Trophoblast cell (in vitro differentiated cells and primary cell): ENCODE results near the gene CBFB.

Experiments used
- DNase-seq, 2 donors: peaks; one replicate each; pipeline ENCODE4 v3.0.0-alpha.2; 2016
- H2AFZ ChIP-seq: 2 replicates; pipeline ENCODE4 v1.6.1; 2013; ENCODE audit warnings: low read length, moderate library complexity, mild to moderate bottlenecking; ENCODE audit not compliant: insufficient read depth, poor library complexity
- H2AK5ac ChIP-seq: 2 replicates; pipeline ENCODE4 v1.6.1; 2013; ENCODE audit warnings: mild to moderate bottlenecking, low read length
- H2BK120ac ChIP-seq: 2 replicates; pipeline ENCODE4 v1.6.1; 2013; ENCODE audit warnings: low read length, mild to moderate bottlenecking, moderate library complexity; ENCODE audit not compliant: insufficient read depth, poor library complexity
- H2BK12ac ChIP-seq: 2 replicates; pipeline ENCODE4 v1.6.1; 2013; ENCODE audit warnings: mild to moderate bottlenecking, low read length, moderate library complexity
- H2BK5ac ChIP-seq: 2 replicates; pipeline ENCODE4 v1.6.1; 2013; ENCODE audit warnings: low read length, low read depth, moderate library complexity, mild to moderate bottlenecking; ENCODE audit not compliant: poor library complexity
- H3K14ac ChIP-seq: 2 replicates; pipeline ENCODE4 v1.6.1; 2013; ENCODE audit warnings: mild to moderate bottlenecking, low read length
- H3K18ac ChIP-seq: 2 replicates; pipeline ENCODE4 v1.6.1; 2013; ENCODE audit warnings: mild to moderate bottlenecking, low read length
- H3K23ac ChIP-seq: 2 replicates; pipeline ENCODE4 v1.6.1; 2013; ENCODE audit warnings: low read length
- H3K27ac ChIP-seq: 2 replicates; pipeline ENCODE4 v1.5.1; 2013; ENCODE audit warnings: low read depth, mild to moderate bottlenecking, inconsistent platforms, low read length, moderate library complexity
- H3K27me3 ChIP-seq: 2 replicates; pipeline ENCODE4 v1.6.1; 2013; ENCODE audit warnings: inconsistent platforms, mild to moderate bottlenecking, low read length, moderate library complexity; ENCODE audit not compliant: insufficient read depth
- H3K36me3 ChIP-seq, 2 experiments: 1 replicate in 1 of 2; 2 replicates in 1 of 2; pipeline ENCODE4 v1.6.1; 2013; ENCODE audit warnings: low read length in 2 of 2, mild to moderate bottlenecking in 2 of 2, moderate library complexity in 1 of 2; ENCODE audit not compliant: insufficient read depth in 2 of 2, control insufficient read depth in 1 of 2
- H3K4ac ChIP-seq: 2 replicates; pipeline ENCODE4 v1.6.1; 2013; ENCODE audit warnings: low read depth, mild to moderate bottlenecking, low read length, moderate library complexity
- H3K4me1 ChIP-seq, 2 experiments: 1 replicate in 1 of 2; 2 replicates in 1 of 2; pipeline ENCODE4 v1.6.1; 2013; ENCODE audit warnings: low read length in 2 of 2, mild to moderate bottlenecking in 2 of 2, moderate library complexity in 1 of 2; ENCODE audit not compliant: insufficient read depth in 2 of 2, control insufficient read depth in 1 of 2
- H3K4me2 ChIP-seq: 2 replicates; pipeline ENCODE4 v1.6.1; 2013; ENCODE audit warnings: inconsistent platforms, mild to moderate bottlenecking, low read length, moderate library complexity
- H3K4me3 ChIP-seq: 2 replicates; pipeline ENCODE4 v1.5.1; 2013; ENCODE audit warnings: mild to moderate bottlenecking, low read depth, low read length, inconsistent platforms
- H3K79me1 ChIP-seq: one replicate; pipeline ENCODE4 v1.6.1; 2013; ENCODE audit warnings: low read length
- H3K79me2 ChIP-seq: 2 replicates; pipeline ENCODE4 v1.6.1; 2013; ENCODE audit warnings: low read length, mild to moderate bottlenecking; ENCODE audit not compliant: control insufficient read depth, insufficient read depth, poor library complexity
- H3K9ac ChIP-seq: 2 replicates; pipeline ENCODE4 v1.6.1; 2013; ENCODE audit warnings: mild to moderate bottlenecking, low read length
- H3K9me3 ChIP-seq: 2 replicates; pipeline ENCODE4 v1.6.1; 2013; ENCODE audit warnings: low read depth, mild to moderate bottlenecking, control low read depth, inconsistent platforms, low read length; ENCODE audit not compliant: insufficient read depth
- H4K12ac ChIP-seq: 2 replicates; pipeline ENCODE4 v1.6.1; 2013; ENCODE audit warnings: low read depth, mild to moderate bottlenecking, low read length, moderate library complexity
- H4K8ac ChIP-seq: 2 replicates; pipeline ENCODE4 v1.6.1; 2013; ENCODE audit warnings: low read depth, mild to moderate bottlenecking, low read length, moderate library complexity
- H4K91ac ChIP-seq: one replicate; pipeline ENCODE4 v1.6.1; 2013; ENCODE audit warnings: low read depth, mild to moderate bottlenecking, low read length, moderate library complexity
- WGBS: extraction: QIAGEN DNeasy Blood & Tissue Kit; methylation state at CpG from one replicate; pipeline ENCODE4 v1.1.7; 2013; ENCODE audit warnings: missing lambda C conversion rate; ENCODE audit not compliant: insufficient read length, insufficient coverage; ENCODE audit errors: extremely low coverage; 5-methylcytosine and 5-hydroxymethylcytosine counted together

Gene CBFB

DNA sequence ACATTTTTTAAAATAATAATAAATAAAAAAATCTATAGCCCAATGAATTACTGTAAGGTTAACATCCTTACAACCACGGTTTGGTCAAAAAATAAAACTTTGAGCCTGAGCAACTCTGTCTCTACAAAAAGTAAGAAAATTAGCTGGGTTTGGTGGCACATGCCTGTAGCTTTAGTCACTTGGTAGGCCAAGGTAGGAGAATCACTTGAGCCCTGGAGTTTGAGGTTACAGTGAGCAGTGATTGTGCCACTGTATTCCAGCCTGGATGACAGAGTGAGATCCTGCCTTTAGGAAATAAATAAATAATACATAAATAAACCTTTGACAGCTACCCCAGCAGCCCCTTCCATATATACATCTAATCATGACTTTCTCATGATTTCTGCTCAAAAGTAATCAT, 53.9 kb downstream of the CBFB start:
- H2AFZ ChIP-seq = no peak overlapping the region
- WGBS = no CpG with 5 or more reads among the region's 1 CpG
- H3K79me2 ChIP-seq = no peaks in the 10 kb centered on the region
- no peak overlapping the region for H2AK5ac ChIP-seq
- H3K9me3 ChIP-seq = no peaks in the 10 kb centered on the region
- peaks cover 3 to 15% of the 10 kb centered on the region in 2 experiments for H3K36me3 ChIP-seq
- H3K4me1 ChIP-seq = no peaks in the 10 kb centered on the region
- no peak overlapping the region for H4K91ac ChIP-seq
- no peaks in the 10 kb centered on the region for H3K79me1 ChIP-seq
- no peak overlapping the region for H3K23ac ChIP-seq
- H3K4me2 ChIP-seq = no peak overlapping the region
- H2BK12ac ChIP-seq = no peak overlapping the region
- no peak overlapping the region for H4K8ac ChIP-seq
- H3K4me3 ChIP-seq = no peak overlapping the region
- H2BK120ac ChIP-seq = no peak overlapping the region
- no peak for DNase-seq
- no peak overlapping the region for H4K12ac ChIP-seq
- no peak overlapping the region for H3K14ac ChIP-seq
- H3K18ac ChIP-seq = no peak overlapping the region
- no peaks in the 10 kb centered on the region for H3K27me3 ChIP-seq
- H3K27ac ChIP-seq = no peak overlapping the region
- no peak overlapping the region for H3K9ac ChIP-seq
- no peak overlapping the region for H3K4ac ChIP-seq
- no peak overlapping the region for H2BK5ac ChIP-seq

DNA sequence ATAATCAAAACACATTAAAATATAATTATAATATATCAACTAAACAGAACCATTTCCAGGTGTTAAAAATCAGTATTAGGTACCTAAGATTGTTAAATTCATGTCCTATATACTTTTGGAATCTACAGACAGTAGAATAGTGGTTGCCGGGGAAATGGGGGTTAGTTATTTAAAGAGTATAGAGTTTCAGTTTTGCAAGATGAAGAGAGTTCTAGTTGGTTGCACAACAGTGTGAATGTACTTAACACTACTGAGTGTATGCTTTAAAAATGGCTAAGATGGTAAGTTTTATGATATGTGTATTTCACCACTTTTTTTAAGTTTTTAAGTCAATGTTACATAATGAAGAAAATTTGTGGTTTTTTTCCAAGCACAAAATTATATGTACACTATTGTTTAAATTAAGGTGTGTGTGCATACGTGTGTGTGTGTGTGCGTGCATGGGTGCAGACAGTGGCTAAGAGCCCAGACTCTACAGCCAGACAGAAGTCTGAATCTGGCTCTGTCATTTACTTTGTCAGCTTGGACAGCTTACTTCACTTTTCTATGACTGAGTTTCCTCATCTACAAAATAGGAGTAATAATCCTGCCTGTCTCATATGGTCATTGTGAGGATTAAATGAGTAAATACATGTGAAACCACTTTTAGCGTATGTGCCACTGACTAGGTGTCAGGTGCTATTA, 55.5 kb downstream of the CBFB start:
- WGBS = no CpG with 5 or more reads among the region's 4 CpGs

DNA sequence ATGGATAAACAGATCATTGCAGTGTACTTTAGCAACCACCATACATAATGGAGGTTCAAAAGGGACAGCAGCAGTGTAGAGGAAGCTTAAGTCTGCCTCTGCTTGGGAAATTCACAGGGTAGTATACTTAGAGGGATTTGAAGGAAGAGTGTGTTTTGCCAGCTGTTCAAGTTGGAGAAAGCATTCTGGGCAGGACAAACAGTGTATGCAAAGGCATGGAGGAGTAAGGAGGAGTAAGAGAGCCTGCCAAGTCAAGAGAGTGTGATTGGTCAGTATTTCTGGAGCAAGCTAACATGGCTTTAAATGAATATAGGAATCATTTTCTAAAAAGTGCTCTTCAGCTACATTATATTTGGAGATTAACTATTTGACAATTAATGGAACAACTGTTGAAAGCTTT, 57.9 kb downstream of the CBFB start:
- H3K36me3 ChIP-seq = peaks cover 5 to 7% of the 10 kb centered on the region in 2 experiments
- no peak overlapping the region for H3K14ac ChIP-seq
- DNase-seq = no peak
- H2BK12ac ChIP-seq = no peak overlapping the region
- H3K9me3 ChIP-seq = no peaks in the 10 kb centered on the region
- H3K9ac ChIP-seq = no peak overlapping the region
- no peaks in the 10 kb centered on the region for H3K79me2 ChIP-seq
- H2AK5ac ChIP-seq = no peak overlapping the region
- no peak overlapping the region for H2BK120ac ChIP-seq
- no peak overlapping the region for H3K4me2 ChIP-seq
- H4K12ac ChIP-seq = no peak overlapping the region
- no peak overlapping the region for H3K27ac ChIP-seq
- H3K23ac ChIP-seq = no peak overlapping the region
- H2BK5ac ChIP-seq = no peak overlapping the region
- H3K18ac ChIP-seq = no peak overlapping the region
- H3K4me1 ChIP-seq = no peaks in the 10 kb centered on the region
- no peak overlapping the region for H4K8ac ChIP-seq
- H3K4me3 ChIP-seq = no peak overlapping the region
- no peaks in the 10 kb centered on the region for H3K27me3 ChIP-seq
- H3K4ac ChIP-seq = no peak overlapping the region
- H4K91ac ChIP-seq = no peak overlapping the region
- H3K79me1 ChIP-seq = no peaks in the 10 kb centered on the region
- H2AFZ ChIP-seq = no peak overlapping the region

More for the DNA sequence above, 55.5 kb downstream of the CBFB start:
- Histone ChIP-seq H3K4ac (no peak overlapping the region), H3K9me3 (no peaks in the 10 kb centered on the region), H2BK12ac (no peak overlapping the region), H3K27ac (no peak overlapping the region), H2BK5ac (no peak overlapping the region), H3K27me3 (no peaks in the 10 kb centered on the region), H2AK5ac (no peak overlapping the region), H3K79me2 (no peaks in the 10 kb centered on the region), H3K4me3 (no peak overlapping the region), H4K91ac (no peak overlapping the region), H3K14ac (no peak overlapping the region), H3K18ac (no peak overlapping the region), H3K4me2 (no peak overlapping the region), H3K4me1 (no peaks in the 10 kb centered on the region), H4K12ac (no peak overlapping the region), H3K79me1 (no peaks in the 10 kb centered on the region), H4K8ac (no peak overlapping the region), H2AFZ (no peak overlapping the region), H2BK120ac (no peak overlapping the region), H3K36me3 (peaks cover 3 to 11% of the 10 kb centered on the region in 2 experiments), H3K9ac (no peak overlapping the region), H3K23ac (no peak overlapping the region)
- DNase-seq = no peak

DNA sequence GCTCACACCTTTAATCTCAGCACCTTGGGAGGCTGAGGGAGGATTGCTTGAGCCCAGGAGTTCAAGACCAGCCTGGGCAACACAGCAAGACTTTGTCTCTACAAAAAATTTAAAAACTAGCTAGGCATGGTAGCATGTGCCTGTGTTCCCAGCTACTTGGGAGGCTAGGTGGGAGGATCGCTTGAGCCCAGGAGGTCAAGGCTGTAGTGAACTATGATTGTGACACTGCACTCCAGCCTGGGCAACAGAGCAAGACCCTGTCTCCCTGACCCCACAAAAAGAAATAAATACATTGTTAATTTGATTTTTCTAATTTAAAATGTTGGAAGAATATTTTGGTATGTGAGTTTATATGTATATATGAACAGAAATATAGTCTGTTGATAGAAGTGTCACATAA, 58.3 kb downstream of the CBFB start:
- Histone ChIP-seq H3K27ac (no peak overlapping the region), H3K79me1 (no peaks in the 10 kb centered on the region), H3K18ac (no peak overlapping the region), H3K36me3 (peaks cover 5 to 6% of the 10 kb centered on the region in 2 experiments), H3K9ac (no peak overlapping the region), H2BK12ac (no peak overlapping the region), H3K79me2 (no peaks in the 10 kb centered on the region), H3K14ac (no peak overlapping the region), H3K4me1 (no peaks in the 10 kb centered on the region), H2AK5ac (no peak overlapping the region), H3K4ac (no peak overlapping the region), H3K9me3 (no peaks in the 10 kb centered on the region), H4K12ac (no peak overlapping the region), H3K4me3 (no peak overlapping the region), H2AFZ (no peak overlapping the region), H4K91ac (no peak overlapping the region), H3K27me3 (no peaks in the 10 kb centered on the region), H3K4me2 (no peak overlapping the region), H3K23ac (no peak overlapping the region), H4K8ac (no peak overlapping the region), H2BK120ac (no peak overlapping the region), H2BK5ac (no peak overlapping the region)
- DNase-seq = no peak
- WGBS = no CpG with 5 or more reads among the region's 1 CpG
